GM23248 (cell line): ENCODE measurements around the gene PCBP3.

Source experiments
- EZH2 ChIP-seq: fragments of 200-600 bp; sonication (generic); IDR thresholded peaks from 2 replicates; pipeline ENCODE4 v1.6.1; 2018; ENCODE audit warnings: antibody characterized with exemption, mild to moderate bottlenecking; ENCODE audit not compliant: insufficient read depth, poor library complexity, severe bottlenecking
- EZH2phosphoT487 ChIP-seq: fragments of 200-600 bp; sonication (generic); IDR thresholded peaks from 2 replicates; pipeline ENCODE4 v1.6.1; 2018; ENCODE audit warnings: antibody characterized with exemption, moderate library complexity, mild to moderate bottlenecking, low read depth; ENCODE audit not compliant: insufficient read depth

DNA sequence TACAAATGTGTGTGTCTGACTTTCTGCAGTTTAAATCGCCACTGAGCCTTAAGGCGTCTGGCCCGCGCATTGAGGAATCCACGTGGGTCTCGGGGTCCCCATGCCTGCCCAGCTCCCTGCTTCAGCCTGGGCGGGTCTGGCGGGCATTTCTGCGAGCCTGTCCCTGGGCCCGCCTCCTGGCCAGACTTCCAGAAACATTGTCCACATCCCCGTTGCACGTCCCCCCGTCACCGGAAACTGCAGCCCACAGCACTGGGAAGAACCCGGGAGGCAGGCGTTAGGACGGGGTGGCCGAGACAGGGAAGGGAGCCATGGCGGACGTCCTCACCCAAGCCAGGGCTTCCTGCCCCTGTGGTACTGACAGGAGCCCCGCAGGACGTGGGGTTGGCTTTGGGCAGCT lies 225.0 kb downstream of the PCBP3 start:
- TF ChIP-seq EZH2 (no peak), EZH2phosphoT487 (no peak)
